ENCODE data around the gene PKD2L2. TPM values are rescaled to one million over a fixed set of nuclear protein-coding genes. Genes with fewer than 3 reads are reported as not detected.

Gene PKD2L2
- total and polyA plus RNA-seq, 10 of the 15 experiments (the other 5 are each of a cell fraction or from before 2014, with no cell fraction given): 0.11 to 0.86 (median 0.26) TPM; not detected in 4

- TF ChIP-seq NKRF (conservative IDR thresholded peaks at IDR 0.05) (no peak), ZNF687 (IDR thresholded peaks at IDR 0.05) (no peak), MTA3 (IDR thresholded peaks at IDR 0.05; ENCODE audit: borderline replicate concordance, low read length) (no peak), E4F1 (IDR thresholded peaks at IDR 0.05; ENCODE audit: borderline replicate concordance, partially characterized antibody) (no peak), REST (IDR thresholded peaks at IDR 0.05; ENCODE audit: low read depth, low read length) (no peak), CBFB (IDR thresholded peaks at IDR 0.05; ENCODE audit: low read depth) (no peak), RCOR1 (conservative IDR thresholded peaks at IDR 0.05; ENCODE audit: low read depth, low read length) (no peak), BCL3 (IDR thresholded peaks at IDR 0.05; ENCODE audit: borderline replicate concordance, insufficient read depth, low read depth, low read length, poor library complexity, severe bottlenecking) (no peak)
Measured at GRCh38 chr5:137887831-137888230, 1.4 kb upstream of the PKD2L2 start (continued).
